Retinal pigment epithelial cell (primary cell): ENCODE data around the gene CLIP2.
"Not testable (repeated sequence)": the region's sequence is repeated elsewhere in the genome, so short reads cannot be mapped to it uniquely, and the experiment has no call there.

ENCODE experiments used
- DNase-seq: peaks from one replicate; pipeline ENCODE4 v3.0.0-alpha.2; 2010; ENCODE audit warnings: low read depth
- H3K4me3 ChIP-seq: 2 replicates; pipeline ENCODE4 v1.5.1; 2011; ENCODE audit warnings: mild to moderate bottlenecking, low read length, control low read depth, moderate library complexity
- CTCF ChIP-seq: conservative IDR thresholded peaks from 2 replicates; pipeline ENCODE4 v1.5.1; 2011; ENCODE audit warnings: low read depth, low read length, control low read depth, inconsistent platforms

The CLIP2 gene

DNA sequence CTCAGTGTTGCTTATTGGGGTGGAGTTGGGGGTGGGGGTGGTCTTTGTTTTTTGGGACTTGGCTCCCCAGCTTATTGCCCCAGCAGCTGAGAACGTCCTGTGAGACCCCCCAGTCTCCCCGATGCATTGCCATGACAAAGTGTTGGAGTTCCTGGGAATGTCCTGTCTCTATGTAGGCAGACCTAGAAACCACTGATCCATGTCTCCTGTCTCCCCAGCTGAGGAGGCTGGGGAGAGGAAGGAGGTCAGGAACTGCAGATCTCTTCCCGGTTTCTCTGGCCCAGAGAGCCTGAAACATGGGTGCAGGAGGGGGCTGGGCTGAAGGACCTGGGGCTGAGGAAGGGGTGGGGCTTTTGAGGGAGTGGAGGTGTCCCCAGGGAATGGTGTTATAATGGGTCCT is 84.3 kb downstream of the CLIP2 start:
- no peak for TF ChIP-seq CTCF
- no peak for DNase-seq
- no peak overlapping the region for H3K4me3 ChIP-seq

DNA sequence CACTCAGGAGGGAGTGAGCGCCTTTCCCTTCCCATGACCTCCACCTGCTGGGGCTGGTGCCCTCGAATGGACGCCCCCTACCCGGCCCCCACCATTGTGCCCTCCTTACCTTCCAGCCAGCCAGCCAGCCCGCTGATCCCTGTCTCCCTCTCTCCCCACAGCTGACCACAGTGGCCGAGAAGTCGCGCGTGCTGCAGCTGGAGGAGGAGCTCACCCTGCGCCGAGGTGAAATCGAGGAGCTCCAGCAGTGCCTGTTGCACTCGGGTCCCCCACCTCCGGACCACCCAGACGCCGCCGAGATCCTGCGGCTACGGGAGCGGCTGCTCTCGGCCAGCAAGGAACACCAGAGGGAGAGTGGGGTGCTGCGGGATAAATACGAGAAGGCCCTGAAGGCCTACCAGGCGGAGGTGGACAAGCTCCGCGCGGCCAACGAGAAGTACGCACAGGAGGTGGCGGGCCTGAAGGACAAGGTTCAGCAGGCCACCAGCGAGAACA is 86.6 kb downstream of the CLIP2 start:
- no peak for DNase-seq
- H3K4me3 ChIP-seq, result no peak overlapping the region
- TF ChIP-seq CTCF, result no peak

- DNase-seq, result no peak
- TF ChIP-seq CTCF, result no peak
- H3K4me3 ChIP-seq, result no peak overlapping the region
Measured at GRCh38 chr7:74376256-74377036, 87.2 kb downstream of the CLIP2 start.

GRCh38 chr7:74379938-74380337 is 90.7 kb downstream of the CLIP2 start:
- no peak overlapping the region for H3K4me3 ChIP-seq
- TF ChIP-seq CTCF, result no peak
- DNase-seq, result no peak

- no peak for DNase-seq
- no peak overlapping the region for H3K4me3 ChIP-seq
- TF ChIP-seq CTCF, result no peak
Measured at GRCh38 chr7:74380720-74381119, 91.5 kb downstream of the CLIP2 start.

DNA sequence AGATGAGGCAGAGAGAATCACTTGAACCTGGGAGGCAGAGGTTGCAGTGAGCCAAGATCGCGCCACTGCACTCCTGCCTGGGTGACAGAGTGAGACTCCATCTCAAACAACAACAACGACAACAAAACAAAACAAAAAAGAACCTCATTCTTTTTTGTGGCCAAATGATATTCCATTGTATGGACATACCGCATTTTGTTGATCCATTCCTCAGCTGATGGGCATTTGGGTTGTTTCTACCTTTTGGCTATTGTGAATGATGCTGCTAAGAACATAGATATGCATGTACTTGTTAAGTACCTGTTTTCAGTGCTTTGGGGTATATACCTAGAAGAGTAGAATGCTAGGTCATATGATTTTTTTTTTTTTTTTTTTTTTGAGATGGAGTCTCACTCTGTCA is 94.9 kb downstream of the CLIP2 start:
- H3K4me3 ChIP-seq, DNase-seq: not testable (repeated sequence)

DNA sequence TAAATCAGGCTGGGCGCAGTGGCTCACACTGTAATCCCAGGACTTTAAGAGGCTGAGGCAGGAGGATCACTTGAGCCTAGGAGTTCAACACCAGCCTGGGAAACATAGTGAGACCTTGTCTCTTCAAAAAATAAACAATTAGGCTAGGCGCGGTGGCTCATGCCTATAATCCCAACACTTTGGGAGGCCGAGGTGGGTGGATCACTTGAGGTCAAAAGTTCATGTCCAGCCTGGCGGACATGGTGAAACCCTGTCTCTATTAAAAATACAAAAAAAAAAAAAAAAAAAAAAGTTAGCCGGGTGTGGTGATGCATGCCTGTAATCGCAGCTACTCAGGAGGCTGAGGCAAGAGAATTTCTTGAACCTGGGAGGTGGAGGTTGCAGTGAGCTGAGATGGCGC is 95.6 kb downstream of the CLIP2 start:
- not testable (repeated sequence) for DNase-seq, H3K4me3 ChIP-seq

DNA sequence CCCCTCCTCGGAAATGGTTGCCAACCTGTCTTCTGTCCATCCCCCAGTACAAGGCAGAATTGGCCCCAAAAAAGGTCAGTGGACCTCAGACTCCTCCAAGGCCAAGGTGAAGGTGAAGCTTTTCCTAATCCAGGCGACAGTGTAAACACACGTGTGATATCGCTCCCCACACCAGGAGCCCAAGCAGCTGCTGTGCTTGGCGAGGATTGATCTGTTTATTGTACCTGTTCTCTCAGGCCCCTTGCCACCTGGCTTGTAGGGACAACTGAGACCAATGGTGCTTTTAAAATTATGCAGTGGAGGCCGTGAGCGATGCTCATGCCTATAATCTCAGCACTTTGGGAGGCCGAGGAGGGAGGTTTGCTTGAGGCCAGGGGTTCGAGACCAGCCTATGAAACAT is 98.4 kb downstream of the CLIP2 start:
- no peak overlapping the region for H3K4me3 ChIP-seq
- DNase-seq, result no peak
- no peak for TF ChIP-seq CTCF
